Uterus (tissue), 4 donors: ENCODE measurements around the gene FBXO39. TPM values are rescaled to one million over a fixed set of nuclear protein-coding genes. Genes with fewer than 3 reads are reported as not detected.

Source experiments
- DNase-seq, 2 donors: peaks; one replicate each; pipeline ENCODE4 v3.0.0-alpha.2; 2019 to 2020
- H3K27ac ChIP-seq, 2 donors: fragments of 200-600 bp; sonication (generic); 1 replicate in 1 of 2; 2 replicates in 1 of 2; pipeline ENCODE4 v1.5.1; 2016 to 2018
- H3K27me3 ChIP-seq, 2 donors: fragments of 200-600 bp; sonication (generic); one replicate each; pipeline ENCODE4 v1.5.1; 2018 to 2019; ENCODE audit warnings: control low read depth in 1 of 2
- H3K36me3 ChIP-seq, 2 donors: fragments of 200-600 bp; sonication (generic); one replicate each; pipeline ENCODE4 v1.5.1; 2019; ENCODE audit warnings: control low read depth in 1 of 2
- H3K4me1 ChIP-seq, 2 donors: fragments of 200-600 bp; sonication (generic); one replicate each; pipeline ENCODE4 v1.5.1; 2018 to 2019; ENCODE audit warnings: control low read depth in 1 of 2
- H3K4me3 ChIP-seq, 2 donors: fragments of 200-600 bp; sonication (generic); 1 replicate in 1 of 2; 2 replicates in 1 of 2; pipeline ENCODE4 v1.5.1; 2018 to 2019; ENCODE audit warnings: mild to moderate bottlenecking in 1 of 2
- H3K9me3 ChIP-seq, 2 donors: fragments of 200-600 bp; sonication (generic); one replicate each; pipeline ENCODE4 v1.5.1; 2019; ENCODE audit warnings: control low read depth in 1 of 2
- CTCF ChIP-seq, 4 experiments: fragments of 200-600 bp in 2 of 4; fragments of 450-650 bp in 2 of 4; sonication (generic) in 2 of 4; IDR thresholded peaks; one replicate each; pipeline ENCODE4 v1.5.1; 2016 to 2019; ENCODE audit warnings: antibody characterized with exemption in 4 of 4, mild to moderate bottlenecking in 2 of 4, moderate library complexity in 1 of 4
- POLR2A ChIP-seq, 2 donors: fragments of 450-650 bp; IDR thresholded peaks; one replicate each; pipeline ENCODE4 v1.6.1; 2016; ENCODE audit warnings: antibody characterized with exemption in 2 of 2, mild to moderate bottlenecking in 1 of 2, moderate library complexity in 1 of 2
- intact Hi-C: fragments of 100-400 bp; cut with DNase I; formaldehyde crosslinking; loops from one replicate; pipeline ENCODE4 v1.15.1; 2023; ENCODE audit warnings: low total_unique reads
- total RNA-seq, 4 donors: library from RNA; depleted of rRNA in 3 of 4; stranded (reverse); fragments of >200 nt in 3 of 4; gene quantifications; one replicate each; pipeline versions ENCODE4 v1.1.0 to v1.2.4, GENCODE V29; 2014 to 2023
- donor health status: DM: yes; HTN: yes; CAD: no.

FBXO39 gene
- total RNA-seq, 4 donors from 2014 or later: 0.76 to 4.7 (median 2.0) TPM; not detected in 1

GRCh38 chr17:6753006-6753445, 23.0 kb upstream of the FBXO39 start:
- no peak overlapping the region for H3K4me3 ChIP-seq
- H3K27me3 ChIP-seq: no peaks in the 10 kb centered on the region
- H3K36me3 ChIP-seq: no peaks in the 10 kb centered on the region
- TF ChIP-seq CTCF (IDR thresholded peaks at IDR 0.05) (no peak), POLR2A (IDR thresholded peaks at IDR 0.05) (no peak)
- peak overlapping the region; percentile 65 to 71 for H3K27ac ChIP-seq
- H3K9me3 ChIP-seq: no peaks in the 10 kb centered on the region
- DNase-seq: peak; percentile 39 to 70
- H3K4me1 ChIP-seq: peaks cover 0 to 14% of the 10 kb centered on the region in 2 donors
- intact Hi-C loops: no loop called here

GRCh38 chr17:6753546-6753945, 22.5 kb upstream of the FBXO39 start:
- DNase-seq: no peak

GRCh38 chr17:6755281-6755680, 20.7 kb upstream of the FBXO39 start:
- peak; percentile 61 to 70 for DNase-seq
- peaks cover 0 to 14% of the 10 kb centered on the region in 2 donors for H3K4me1 ChIP-seq
- intact Hi-C loops: no loop called here

More at GRCh38 chr17:6753546-6753945, 22.5 kb upstream of the FBXO39 start:
- no peaks in the 10 kb centered on the region for H3K27me3 ChIP-seq
- H3K4me1 ChIP-seq: peaks cover 0 to 14% of the 10 kb centered on the region in 2 donors
- H3K27ac ChIP-seq: peak overlapping the region; percentile 65 to 71
- intact Hi-C loops: no loop called here
- TF ChIP-seq POLR2A (IDR thresholded peaks at IDR 0.05) (no peak), CTCF (IDR thresholded peaks at IDR 0.05) (no peak)
- no peaks in the 10 kb centered on the region for H3K36me3 ChIP-seq
- H3K4me3 ChIP-seq: no peak overlapping the region
- no peaks in the 10 kb centered on the region for H3K9me3 ChIP-seq

GRCh38 chr17:6755731-6756184, 20.3 kb upstream of the FBXO39 start, which contains the start of gene XAF1:
XAF1 (plus strand) TSS chr17:6756046; CDS start chr17:6756079, 33 bp downstream.
- DNase-seq: peak; percentile 36 to 45
- no peaks in the 10 kb centered on the region for H3K9me3 ChIP-seq
- H3K4me1 ChIP-seq: peaks cover 0 to 14% of the 10 kb centered on the region in 2 donors
- no peaks in the 10 kb centered on the region for H3K36me3 ChIP-seq
- no peaks in the 10 kb centered on the region for H3K27me3 ChIP-seq
- intact Hi-C loops: no loop called here
- H3K4me3 ChIP-seq: peak within 1 kb of the TSS; percentile 59 to 61
- H3K27ac ChIP-seq: peak within 1 kb of the TSS; percentile 89 to 93
- TF ChIP-seq CTCF (IDR thresholded peaks at IDR 0.05): no peak
- TF ChIP-seq POLR2A (IDR thresholded peaks at IDR 0.05): no peak

More at GRCh38 chr17:6755281-6755680, 20.7 kb upstream of the FBXO39 start:
- no peaks in the 10 kb centered on the region for H3K36me3 ChIP-seq
- H3K4me3 ChIP-seq: peak overlapping the region; percentile 59 to 61
- TF ChIP-seq CTCF (IDR thresholded peaks at IDR 0.05) (no peak), POLR2A (IDR thresholded peaks at IDR 0.05) (no peak)
- no peaks in the 10 kb centered on the region for H3K27me3 ChIP-seq
- H3K27ac ChIP-seq: peak overlapping the region; percentile 89 to 93
- H3K9me3 ChIP-seq: no peaks in the 10 kb centered on the region

- H3K4me3 ChIP-seq: peak overlapping the region; percentile 59 to 61
Observed at GRCh38 chr17:6756425-6757031, 19.5 kb upstream of the FBXO39 start.

More at GRCh38 chr17:6756425-6757031, 19.5 kb upstream of the FBXO39 start:
- Histone ChIP-seq H3K27me3 (no peaks in the 10 kb centered on the region), H3K27ac (peak overlapping the region; percentile 89 to 93), H3K4me1 (peaks cover 0 to 14% of the 10 kb centered on the region in 2 donors), H3K36me3 (no peaks in the 10 kb centered on the region), H3K9me3 (no peaks in the 10 kb centered on the region)
- DNase-seq: no peak
- no peak for TF ChIP-seq CTCF (IDR thresholded peaks at IDR 0.05)
- intact Hi-C loops: no loop called here
